ENCODE measurements around the gene SNX13. TPM values are rescaled to one million over a fixed set of nuclear protein-coding genes. Genes with fewer than 3 reads are reported as not detected.
A peak's percentile ranks its signal among the peaks of the same experiment; 100 is the strongest.

SNX13 gene
- total and polyA plus RNA-seq, 2 of the 4 experiments (the other 2 are of a cell fraction) = 9.0 to 24.9 TPM

GRCh38 chr7:17849504-17849903 lies 90.8 kb downstream of the SNX13 start (continued):
- TF ChIP-seq RFX5 (IDR thresholded peaks at IDR 0.05; ENCODE audit: low read depth, low read length) (no peak), CHD1 (IDR thresholded peaks at IDR 0.05; ENCODE audit: low read depth, low read length) (no peak)

- no peak overlapping the region for H3K9ac ChIP-seq (ENCODE audit: low read depth, low read length)
- H3K23ac ChIP-seq (ENCODE audit: low read depth, low read length) = no peak overlapping the region
- ATAC-seq (ENCODE audit: low read depth) (no peak), DNase-seq (no peak)
- H4K91ac ChIP-seq (ENCODE audit: insufficient read depth, low read depth, low read length) = no peak overlapping the region
- H3K14ac ChIP-seq (replicated peaks; ENCODE audit: low read depth, low read length) = no peak overlapping the region
- H3K56ac ChIP-seq (ENCODE audit: extremely low read depth, insufficient read depth, low read length) = no peak overlapping the region
- H3K4me3 ChIP-seq (ENCODE audit: insufficient read depth, low read depth, low read length) = no peak overlapping the region
- H3K9me1 ChIP-seq (ENCODE audit: insufficient read depth, low read length) = no peaks in the 10 kb centered on the region; the same call in 1 of the 2 replicates
- BruUV-seq (replicated peaks) = no TSS peak
- in situ Hi-C loops (cut with MboI; ENCODE audit: low sequenced_read_pairs) (no loop called here), intact Hi-C loops (cut with micrococcal nuclease) (no loop called here), dilution Hi-C loops (cut with HindIII; ENCODE audit: low sequenced_read_pairs, unreplicated experiment) (no loop called here)
- H2BK120ac ChIP-seq (ENCODE audit: low read depth, low read length) = peak overlapping the region; percentile 27; the same call in 1 of the 2 replicates
- H2BK5ac ChIP-seq (ENCODE audit: low read depth, low read length, poor library complexity, severe bottlenecking) = no peak overlapping the region
- H3K4me1 ChIP-seq (ENCODE audit: control insufficient read depth, insufficient read depth, low read length) = peaks cover 2% of the 10 kb centered on the region; the same call in 1 of the 2 replicates
- 0 out of 4 replicates have a peak overlapping the region, but pooled peaks of 1 of the 2 experiments have one; percentile 5 for H4K8ac ChIP-seq (ENCODE audit: low read depth in 2 of 2, low read length in 2 of 2)
- H3K4ac ChIP-seq (ENCODE audit: low read depth, low read length) = peak overlapping the region; percentile 55
- peak overlapping the region; percentile 42 for H2BK20ac ChIP-seq (ENCODE audit: low read depth, low read length)
- no peak overlapping the region for H3K18ac ChIP-seq (ENCODE audit: low read depth, low read length)
- no peak overlapping the region for H3K4me2 ChIP-seq (ENCODE audit: low read depth, low read length)
- ChIA-PET CTCF (no interaction called here), POLR2A (ENCODE audit: unreplicated experiment) (no interaction called here)
- 100% methylated on average over 1 of the region's 10 CpGs; no CpG with 5 or more reads in 1 of the 2 experiments for WGBS, 2 experiments (ENCODE audit: extremely low coverage in 2 of 2, insufficient read length in 1 of 2)
- no peak overlapping the region for H3K27ac ChIP-seq (ENCODE audit: insufficient read depth, low read length)
- H3K27me3 ChIP-seq (ENCODE audit: control insufficient read depth, insufficient read depth, low read length) = no peaks in the 10 kb centered on the region
- H3K9me3 ChIP-seq (ENCODE audit: control insufficient read depth, insufficient read depth, low read length) = no peaks in the 10 kb centered on the region
- H4K20me1 ChIP-seq (ENCODE audit: insufficient read depth, low read length) = no peaks in the 10 kb centered on the region
- no peak overlapping the region for H2AK5ac ChIP-seq (ENCODE audit: low read depth, low read length)
- H2BK15ac ChIP-seq (ENCODE audit: low read depth, low read length) = no peak overlapping the region; the same call in 2 of the 3 replicates
- no peak overlapping the region for H4K5ac ChIP-seq (ENCODE audit: low read depth, low read length)
- no peak overlapping the region for H2AK9ac ChIP-seq (replicated peaks; ENCODE audit: low read depth, low read length, poor library complexity)
- peaks cover 6% of the 10 kb centered on the region; the same call in 1 of the 2 replicates for H3K36me3 ChIP-seq (ENCODE audit: control insufficient read depth, insufficient read depth, low read length)
- peaks cover 6 to 17% of the 10 kb centered on the region in 2 experiments for H3K79me1 ChIP-seq (ENCODE audit: low read depth in 1 of 2, low read length in 2 of 2)
- H2AFZ ChIP-seq (replicated peaks; ENCODE audit: low read length, poor library complexity) = no peak overlapping the region
- TF ChIP-seq RFX5 (IDR thresholded peaks at IDR 0.05; ENCODE audit: low read depth, low read length) (no peak), MAFK (IDR thresholded peaks at IDR 0.05; ENCODE audit: low read depth, low read length) (no peak), MAZ (IDR thresholded peaks at IDR 0.05; ENCODE audit: borderline replicate concordance, low read depth, low read length) (no peak), NFE2L2 (IDR thresholded peaks at IDR 0.05; ENCODE audit: low read depth, low read length) (no peak), RAD21 (IDR thresholded peaks at IDR 0.05; ENCODE audit: low read length) (no peak), MXI1 (IDR thresholded peaks at IDR 0.05; ENCODE audit: borderline replicate concordance, low read depth, low read length) (no peak), POLR2A (IDR thresholded peaks at IDR 0.05; ENCODE audit: low read depth, low read length) (no peak), SMC3 (IDR thresholded peaks at IDR 0.05; ENCODE audit: low read depth, low read length) (no peak), CEBPB (IDR thresholded peaks at IDR 0.05; ENCODE audit: low read depth, low read length) (no peak), FOS (IDR thresholded peaks at IDR 0.05; ENCODE audit: low read depth, low read length) (no peak), BHLHE40 (IDR thresholded peaks at IDR 0.05; ENCODE audit: low read depth, low read length) (no peak), CHD1 (IDR thresholded peaks at IDR 0.05; ENCODE audit: low read depth, low read length) (no peak), RCOR1 (IDR thresholded peaks at IDR 0.05; ENCODE audit: insufficient replicate concordance, low read length) (no peak), CTCF (conservative IDR thresholded peaks at IDR 0.05; ENCODE audit: low read depth, low read length) (no peak)
- TF ChIP-seq, protein P1, sequence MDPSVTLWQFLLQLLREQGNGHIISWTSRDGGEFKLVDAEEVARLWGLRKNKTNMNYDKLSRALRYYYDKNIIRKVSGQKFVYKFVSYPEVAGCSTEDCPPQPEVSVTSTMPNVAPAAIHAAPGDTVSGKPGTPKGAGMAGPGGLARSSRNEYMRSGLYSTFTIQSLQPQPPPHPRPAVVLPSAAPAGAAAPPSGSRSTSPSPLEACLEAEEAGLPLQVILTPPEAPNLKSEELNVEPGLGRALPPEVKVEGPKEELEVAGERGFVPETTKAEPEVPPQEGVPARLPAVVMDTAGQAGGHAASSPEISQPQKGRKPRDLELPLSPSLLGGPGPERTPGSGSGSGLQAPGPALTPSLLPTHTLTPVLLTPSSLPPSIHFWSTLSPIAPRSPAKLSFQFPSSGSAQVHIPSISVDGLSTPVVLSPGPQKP (IDR thresholded peaks at IDR 0.05; ENCODE audit: borderline replicate concordance, low read depth, low read length) = no peak
Observed at GRCh38 chr7:17848516-17848915, 91.8 kb downstream of the SNX13 start.
